ENCODE data around the gene PLEK.
"Not testable (repeated sequence)": the region's sequence is repeated elsewhere in the genome, so short reads cannot be mapped to it uniquely, and the experiment has no call there.

Gene PLEK

DNA sequence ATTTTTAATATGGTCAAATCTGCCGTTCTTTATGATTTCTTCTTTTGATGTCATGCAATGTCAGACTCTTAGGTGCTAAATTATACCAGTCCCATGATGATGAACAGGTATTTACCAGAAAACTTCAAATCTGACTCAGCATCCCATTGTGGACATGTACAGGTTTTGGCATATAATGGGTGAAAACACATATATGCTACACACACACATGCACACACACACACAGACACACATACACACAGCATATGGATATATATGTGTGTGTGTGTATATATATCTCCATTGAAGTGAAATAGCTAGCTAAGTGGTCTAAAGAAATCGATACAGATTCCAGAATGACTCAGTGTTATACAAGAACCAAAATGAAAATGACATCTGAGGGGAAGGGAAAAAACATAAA, 7.4 kb downstream of the PLEK start:
- Histone ChIP-seq H3K4me2 (no peak overlapping the region), H3K4me1 (ENCODE audit: low read depth, poor library complexity, severe bottlenecking) (peaks cover 19% of the 10 kb centered on the region), H3K27ac (no peak overlapping the region), H2AFZ (ENCODE audit: low read depth) (no peak overlapping the region), H4K20me1 (ENCODE audit: insufficient read depth) (no peaks in the 10 kb centered on the region), H3K4me3 (IDR thresholded peaks at IDR 0.05; ENCODE audit: insufficient read depth, low read depth, low read length) (no peak overlapping the region), H3K27me3 (ENCODE audit: insufficient read depth, low read depth) (no peaks in the 10 kb centered on the region), H3K36me3 (ENCODE audit: insufficient read depth) (no peaks in the 10 kb centered on the region), H3K79me2 (ENCODE audit: insufficient read depth, low read depth) (no peaks in the 10 kb centered on the region), H3K9ac (no peak overlapping the region)
- TF ChIP-seq, protein P1, sequence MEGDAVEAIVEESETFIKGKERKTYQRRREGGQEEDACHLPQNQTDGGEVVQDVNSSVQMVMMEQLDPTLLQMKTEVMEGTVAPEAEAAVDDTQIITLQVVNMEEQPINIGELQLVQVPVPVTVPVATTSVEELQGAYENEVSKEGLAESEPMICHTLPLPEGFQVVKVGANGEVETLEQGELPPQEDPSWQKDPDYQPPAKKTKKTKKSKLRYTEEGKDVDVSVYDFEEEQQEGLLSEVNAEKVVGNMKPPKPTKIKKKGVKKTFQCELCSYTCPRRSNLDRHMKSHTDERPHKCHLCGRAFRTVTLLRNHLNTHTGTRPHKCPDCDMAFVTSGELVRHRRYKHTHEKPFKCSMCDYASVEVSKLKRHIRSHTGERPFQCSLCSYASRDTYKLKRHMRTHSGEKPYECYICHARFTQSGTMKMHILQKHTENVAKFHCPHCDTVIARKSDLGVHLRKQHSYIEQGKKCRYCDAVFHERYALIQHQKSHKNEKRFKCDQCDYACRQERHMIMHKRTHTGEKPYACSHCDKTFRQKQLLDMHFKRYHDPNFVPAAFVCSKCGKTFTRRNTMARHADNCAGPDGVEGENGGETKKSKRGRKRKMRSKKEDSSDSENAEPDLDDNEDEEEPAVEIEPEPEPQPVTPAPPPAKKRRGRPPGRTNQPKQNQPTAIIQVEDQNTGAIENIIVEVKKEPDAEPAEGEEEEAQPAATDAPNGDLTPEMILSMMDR (conservative IDR thresholded peaks at IDR 0.05; ENCODE audit: low read depth, low read length), result no peak

DNA sequence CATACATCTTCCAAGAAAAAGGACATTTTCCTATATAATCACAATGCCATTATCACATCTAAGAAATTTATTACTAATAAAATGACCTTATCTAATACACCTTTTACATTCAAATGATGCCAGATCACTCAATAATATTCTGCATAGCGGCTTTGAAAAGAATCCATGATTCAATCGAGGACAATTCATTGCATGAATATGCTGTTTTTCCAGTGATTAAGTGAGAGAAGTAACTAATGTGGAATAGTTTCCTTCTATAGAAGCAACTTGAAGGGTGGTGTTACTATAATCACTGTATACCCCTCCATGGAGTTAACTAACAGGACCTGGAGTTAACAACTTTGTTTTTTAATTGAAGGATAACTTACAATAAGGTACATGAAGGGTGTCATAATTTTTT, 9.1 kb downstream of the PLEK start:
- no peak overlapping the region for H3K4me3 ChIP-seq (IDR thresholded peaks at IDR 0.05; ENCODE audit: insufficient read depth, low read depth, low read length)
- no peak overlapping the region for H3K4me2 ChIP-seq
- no peaks in the 10 kb centered on the region for H3K36me3 ChIP-seq (ENCODE audit: insufficient read depth)
- no peak overlapping the region for H3K9ac ChIP-seq
- H4K20me1 ChIP-seq (ENCODE audit: insufficient read depth), result no peaks in the 10 kb centered on the region
- TF ChIP-seq, protein P1 (conservative IDR thresholded peaks at IDR 0.05; ENCODE audit: low read depth, low read length), result no peak
- peaks cover 19% of the 10 kb centered on the region for H3K4me1 ChIP-seq (ENCODE audit: low read depth, poor library complexity, severe bottlenecking)
- no peak overlapping the region for H3K27ac ChIP-seq
- H2AFZ ChIP-seq (ENCODE audit: low read depth), result no peak overlapping the region
- no peaks in the 10 kb centered on the region for H3K79me2 ChIP-seq (ENCODE audit: insufficient read depth, low read depth)
- H3K27me3 ChIP-seq (ENCODE audit: insufficient read depth, low read depth), result no peaks in the 10 kb centered on the region

DNA sequence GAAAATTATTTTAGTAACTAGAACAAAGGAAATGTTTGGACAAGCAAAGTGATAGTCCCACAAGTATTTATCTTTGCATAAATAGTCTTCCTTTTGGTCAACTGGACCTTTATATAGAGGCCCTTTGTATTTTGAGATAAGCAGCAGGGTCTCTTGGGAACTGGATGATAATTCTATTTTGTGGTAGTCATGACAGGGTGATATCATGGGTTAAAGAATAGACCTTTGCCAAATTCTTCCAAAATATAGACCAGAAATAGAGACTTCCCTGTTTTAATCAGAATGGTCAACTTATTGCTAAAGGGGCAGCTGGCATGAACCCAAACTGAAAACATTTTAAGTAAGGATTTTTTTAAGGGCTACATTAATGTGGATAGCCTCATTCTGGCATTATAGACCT, 10.5 kb downstream of the PLEK start:
- H3K27me3 ChIP-seq (ENCODE audit: insufficient read depth, low read depth), result no peaks in the 10 kb centered on the region
- H4K20me1 ChIP-seq (ENCODE audit: insufficient read depth), result no peaks in the 10 kb centered on the region
- TF ChIP-seq, protein P1 (conservative IDR thresholded peaks at IDR 0.05; ENCODE audit: low read depth, low read length), result no peak
- no peaks in the 10 kb centered on the region for H3K36me3 ChIP-seq (ENCODE audit: insufficient read depth)
- H3K9ac ChIP-seq, result no peak overlapping the region
- H3K4me3 ChIP-seq (IDR thresholded peaks at IDR 0.05; ENCODE audit: insufficient read depth, low read depth, low read length), result no peak overlapping the region
- no peaks in the 10 kb centered on the region for H3K79me2 ChIP-seq (ENCODE audit: insufficient read depth, low read depth)
- peaks cover 19% of the 10 kb centered on the region for H3K4me1 ChIP-seq (ENCODE audit: low read depth, poor library complexity, severe bottlenecking)
- H3K4me2 ChIP-seq, result no peak overlapping the region
- no peak overlapping the region for H3K27ac ChIP-seq
- H2AFZ ChIP-seq (ENCODE audit: low read depth), result no peak overlapping the region

DNA sequence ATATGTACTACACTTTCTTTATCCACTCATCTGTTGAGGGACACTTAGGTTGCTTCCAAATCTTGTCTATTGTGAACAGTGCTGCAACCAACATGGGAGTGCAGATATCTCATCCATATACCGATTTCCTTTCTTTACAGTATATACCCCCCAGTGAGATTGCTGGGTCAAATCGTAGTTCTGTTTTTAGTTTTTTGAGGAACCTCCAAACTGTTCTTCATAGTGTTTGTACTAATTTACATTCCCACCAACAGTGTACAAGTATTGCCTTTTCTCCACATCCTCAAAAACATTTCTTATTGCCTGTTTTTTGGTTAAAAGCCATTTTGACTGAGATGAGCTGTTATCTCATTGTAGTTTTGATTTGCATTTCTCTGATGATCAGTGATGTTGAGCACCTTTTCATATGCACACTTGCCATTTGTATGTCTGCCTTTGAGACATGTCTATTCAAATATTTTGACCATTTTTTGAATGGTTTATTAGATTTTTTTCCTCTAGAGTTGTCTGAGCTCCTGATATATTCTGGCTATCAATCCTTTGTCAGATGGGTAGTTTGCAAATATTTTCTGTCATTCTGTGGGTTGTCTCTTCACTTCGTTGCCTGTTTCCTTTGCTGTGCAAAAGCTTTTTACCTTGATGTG, 12.2 kb downstream of the PLEK start:
- no peak overlapping the region for H3K9ac ChIP-seq
- H2AFZ ChIP-seq (ENCODE audit: low read depth), result no peak overlapping the region
- TF ChIP-seq, protein P1 (conservative IDR thresholded peaks at IDR 0.05; ENCODE audit: low read depth, low read length), result no peak
- peaks cover 5% of the 10 kb centered on the region for H3K4me1 ChIP-seq (ENCODE audit: low read depth, poor library complexity, severe bottlenecking)
- H3K27ac ChIP-seq, result no peak overlapping the region
- no peaks in the 10 kb centered on the region for H4K20me1 ChIP-seq (ENCODE audit: insufficient read depth)
- H3K36me3 ChIP-seq (ENCODE audit: insufficient read depth), result no peaks in the 10 kb centered on the region
- H3K27me3 ChIP-seq (ENCODE audit: insufficient read depth, low read depth), result no peaks in the 10 kb centered on the region
- H3K4me3 ChIP-seq (IDR thresholded peaks at IDR 0.05; ENCODE audit: insufficient read depth, low read depth, low read length), result no peak overlapping the region
- H3K79me2 ChIP-seq (ENCODE audit: insufficient read depth, low read depth), result no peaks in the 10 kb centered on the region
- H3K4me2 ChIP-seq, result no peak overlapping the region

DNA sequence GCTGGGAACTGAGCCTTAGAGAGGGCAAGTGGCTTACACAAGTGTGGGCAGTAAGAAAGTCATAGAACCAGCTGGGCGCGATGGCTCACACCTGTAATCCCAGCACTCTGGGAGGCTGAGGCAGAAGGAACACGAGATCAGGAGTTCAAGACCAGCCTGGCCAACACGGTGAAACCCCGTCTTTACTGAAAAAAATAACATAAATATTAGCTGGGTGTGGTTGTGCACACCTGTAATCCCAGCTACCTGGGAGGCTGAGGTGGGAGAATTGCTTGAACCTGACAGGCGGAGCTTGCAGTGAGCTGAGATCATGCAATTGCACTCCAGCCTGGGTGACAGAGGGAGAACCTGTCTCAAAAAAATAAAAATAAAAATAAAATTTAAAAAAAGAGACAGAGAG, 13.7 kb downstream of the PLEK start:
- H3K4me3 ChIP-seq (IDR thresholded peaks at IDR 0.05; ENCODE audit: insufficient read depth, low read depth, low read length); H4K20me1 ChIP-seq (ENCODE audit: insufficient read depth); H3K79me2 ChIP-seq (ENCODE audit: insufficient read depth, low read depth); H3K9ac ChIP-seq; H3K4me1 ChIP-seq (ENCODE audit: low read depth, poor library complexity, severe bottlenecking); H3K4me2 ChIP-seq; H3K27me3 ChIP-seq (ENCODE audit: insufficient read depth, low read depth); H3K36me3 ChIP-seq (ENCODE audit: insufficient read depth); H3K27ac ChIP-seq; H2AFZ ChIP-seq (ENCODE audit: low read depth): not testable (repeated sequence)

Data from KMS-11 (cell line).